Brain microvascular endothelial cell (primary cell): ENCODE measurements around the gene CSE1L.
A peak's percentile ranks its signal among the peaks of the same experiment; 100 is the strongest.

Source experiments
- DNase-seq: peaks from one replicate; pipeline ENCODE4 v3.0.0-alpha.2; 2020
- H3K27ac ChIP-seq: fragments of 250-450 bp; sonication (Bioruptor Pico); 2 replicates; pipeline ENCODE4 v1.5.1; 2020; ENCODE audit warnings: mild to moderate bottlenecking, moderate library complexity
- H3K27me3 ChIP-seq: fragments of 250-450 bp; sonication (Bioruptor Pico); replicated peaks from 2 replicates; pipeline ENCODE4 v1.5.1; 2020; ENCODE audit warnings: mild to moderate bottlenecking
- H3K36me3 ChIP-seq: fragments of 250-450 bp; sonication (Bioruptor Pico); replicated peaks from 2 replicates; pipeline ENCODE4 v1.5.1; 2020; ENCODE audit warnings: mild to moderate bottlenecking
- H3K4me3 ChIP-seq: 2 replicates; pipeline ENCODE4 v1.5.1; 2011; ENCODE audit warnings: low read depth, mild to moderate bottlenecking, control low read depth, low read length, moderate library complexity
- CTCF ChIP-seq: IDR thresholded peaks from 2 replicates; pipeline ENCODE4 v1.5.1; 2011; ENCODE audit warnings: low read depth, mild to moderate bottlenecking, moderate library complexity, low read length, control low read depth, inconsistent platforms; ENCODE audit errors: missing control alignments
- in situ Hi-C: cut with HindIII; loops from 2 replicates; pipeline ENCODE4 v1.10.0; 2017; ENCODE audit warnings: low sequenced_read_pairs, low pct_ligation_motif_present

Gene CSE1L

GRCh38 chr20:49032455-49032854 is 13.7 kb upstream of the CSE1L start:
- no peak overlapping the region for H3K4me3 ChIP-seq
- in situ Hi-C loops, result no loop called here
- H3K36me3 ChIP-seq, result peaks cover 34% of the 10 kb centered on the region
- H3K27ac ChIP-seq, result no peak overlapping the region
- TF ChIP-seq CTCF, result no peak
- H3K27me3 ChIP-seq, result no peaks in the 10 kb centered on the region
- no peak for DNase-seq

DNA sequence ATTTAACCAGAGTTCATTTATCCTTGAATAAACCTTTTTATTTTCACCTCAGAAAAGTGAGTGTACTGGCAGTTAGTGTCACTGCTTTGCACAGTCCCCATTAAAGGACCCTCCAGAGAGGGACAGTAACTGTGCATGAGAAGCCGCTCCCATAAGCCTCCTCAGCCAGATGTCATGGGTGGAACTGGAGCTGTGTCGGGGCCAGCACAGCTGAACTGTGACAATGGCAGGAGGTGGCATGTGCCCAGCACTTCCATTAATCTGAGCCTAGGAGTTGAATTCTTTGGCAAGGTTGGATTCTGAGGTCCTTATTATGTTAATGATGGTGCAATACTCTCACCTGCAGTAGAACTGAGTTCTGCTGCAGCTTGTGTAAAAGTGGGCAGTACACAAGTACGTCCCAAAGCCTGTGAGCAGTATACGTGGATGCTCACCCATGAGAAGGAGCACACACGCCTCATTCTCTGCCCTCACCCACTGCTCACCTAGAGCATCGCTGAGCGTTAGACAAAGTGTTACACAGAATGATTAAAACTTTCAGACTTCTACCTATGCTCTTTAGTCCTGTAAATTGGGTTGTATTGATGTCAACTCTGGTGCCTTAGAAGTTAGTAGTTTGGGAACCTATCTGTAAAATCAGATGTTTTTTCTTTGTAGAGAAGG is 11.9 kb upstream of the CSE1L start:
- Histone ChIP-seq H3K27me3 (no peaks in the 10 kb centered on the region), H3K36me3 (peaks cover 22% of the 10 kb centered on the region), H3K27ac (no peak overlapping the region), H3K4me3 (no peak overlapping the region)
- no peak for TF ChIP-seq CTCF
- in situ Hi-C loops, result no loop called here
- no peak for DNase-seq

GRCh38 chr20:49037962-49038387 is 8.1 kb upstream of the CSE1L start:
- no peak overlapping the region for H3K27ac ChIP-seq
- peak; percentile 6 for DNase-seq
- no peaks in the 10 kb centered on the region for H3K27me3 ChIP-seq
- H3K4me3 ChIP-seq, result no peak overlapping the region
- peaks cover 5% of the 10 kb centered on the region for H3K36me3 ChIP-seq
- TF ChIP-seq CTCF, result no peak
- in situ Hi-C loops, result no loop called here

- Histone ChIP-seq H3K27me3 (no peaks in the 10 kb centered on the region), H3K36me3 (no peaks in the 10 kb centered on the region), H3K27ac (no peak overlapping the region), H3K4me3 (no peak overlapping the region)
- no peak for DNase-seq
- in situ Hi-C loops, result no loop called here
- TF ChIP-seq CTCF, result no peak
Observed at GRCh38 chr20:49039854-49040253, 6.3 kb upstream of the CSE1L start.

DNA sequence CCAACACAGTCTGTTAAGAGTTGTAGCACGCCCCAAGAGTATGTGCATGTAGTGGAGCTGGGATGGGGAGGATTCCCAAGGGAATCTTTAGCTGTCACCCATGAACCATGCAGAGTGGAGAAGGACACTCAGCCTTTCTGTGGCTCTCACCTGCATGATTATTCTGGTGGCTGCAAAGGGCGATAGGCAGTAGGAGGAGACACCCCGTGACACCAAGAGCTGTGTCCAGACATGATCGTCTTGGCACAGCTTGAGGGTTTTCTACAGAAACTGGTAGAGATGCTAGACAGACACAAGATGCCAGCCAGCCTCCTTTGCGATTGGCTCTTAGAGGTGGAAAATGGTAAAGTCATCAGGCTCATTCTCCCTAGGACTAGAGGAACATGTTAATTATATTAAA is 3.1 kb upstream of the CSE1L start:
- TF ChIP-seq CTCF, result no peak
- Histone ChIP-seq H3K27me3 (no peaks in the 10 kb centered on the region), H3K36me3 (no peaks in the 10 kb centered on the region), H3K27ac (no peak overlapping the region), H3K4me3 (no peak overlapping the region)
- in situ Hi-C loops, result no loop called here
- no peak for DNase-seq
